A673 (cell line): ENCODE measurements around the gene ZNF483. TPM values are rescaled to one million over a fixed set of nuclear protein-coding genes. Genes with fewer than 3 reads are reported as not detected.

ENCODE experiments used
- Bru-seq: library from RNA; stranded (reverse); fragments of 400-500 nt; gene quantifications from one replicate; lab custom pipeline; 2021; lab: Mats Ljungman, UMichigan
- BruChase-seq, 2 experiments: library from RNA; stranded (reverse); fragments of 400-500 nt; gene quantifications; one replicate each; lab custom pipeline; 2021; lab: Mats Ljungman, UMichigan
- BruUV-seq: library from RNA; stranded (reverse); fragments of 400-500 nt; replicated peaks from 2 replicates; lab custom pipeline; 2021; lab: Mats Ljungman, UMichigan
- CTCF ChIA-PET: fragments of 300-600 bp; sonication (Branson Sonifier 250); formaldehyde crosslinking; loops from one replicate; lab custom pipeline; 2022; ENCODE audit warnings: antibody characterized with exemption; lab: Charles Lee
- POLR2A ChIA-PET: fragments of 300-600 bp; sonication (Branson Sonifier 250); formaldehyde crosslinking; loops from one replicate; lab custom pipeline; 2022; ENCODE audit warnings: antibody characterized with exemption; ENCODE audit not compliant: low non-redundant PET; lab: Charles Lee
- DNase-seq: peaks from one replicate; pipeline ENCODE4 v3.0.0-alpha.2; 2015; ENCODE audit warnings: low spot score
- H3K27ac ChIP-seq: fragments of 200-600 bp; sonication (generic); 2 replicates; pipeline ENCODE4 v1.5.1; 2016; ENCODE audit warnings: mixed run types, low read depth, mild to moderate bottlenecking, mixed read lengths, antibody characterized with exemption, low read length; ENCODE audit not compliant: poor library complexity, severe bottlenecking
- H3K27me3 ChIP-seq: fragments of 200-600 bp; sonication (generic); replicated peaks from 2 replicates; pipeline ENCODE4 v1.6.1; 2017; ENCODE audit warnings: mixed run types, low read depth, mild to moderate bottlenecking, mixed read lengths, antibody characterized with exemption, low read length; ENCODE audit not compliant: insufficient read depth, poor library complexity
- H3K36me3 ChIP-seq: fragments of 200-600 bp; sonication (generic); 2 replicates; pipeline ENCODE4 v1.6.1; 2016; ENCODE audit warnings: mixed run types, mild to moderate bottlenecking, mixed read lengths, antibody characterized with exemption, low read length; ENCODE audit not compliant: insufficient read depth, poor library complexity, severe bottlenecking
- H3K4me1 ChIP-seq: fragments of 200-600 bp; sonication (generic); 2 replicates; pipeline ENCODE4 v1.6.1; 2017; ENCODE audit warnings: mixed run types, mild to moderate bottlenecking, mixed read lengths, antibody characterized with exemption, low read length; ENCODE audit not compliant: insufficient read depth, poor library complexity, severe bottlenecking
- H3K4me3 ChIP-seq: fragments of 200-600 bp; sonication (generic); 2 replicates; pipeline ENCODE4 v1.5.1; 2016; ENCODE audit warnings: low read depth, mixed run types, mild to moderate bottlenecking, mixed read lengths, low read length; ENCODE audit not compliant: poor library complexity, severe bottlenecking
- H3K9me3 ChIP-seq: fragments of 200-600 bp; sonication (generic); 2 replicates; pipeline ENCODE4 v1.6.1; 2016; ENCODE audit warnings: mixed run types, low read depth, mild to moderate bottlenecking, mixed read lengths, antibody characterized with exemption, low read length; ENCODE audit not compliant: poor library complexity, severe bottlenecking
- CTCF ChIP-seq: fragments of 300-800, 200-600 bp; sonication (generic); conservative IDR thresholded peaks from 2 replicates; pipeline ENCODE4 v1.5.1; 2017; ENCODE audit warnings: low read depth, mild to moderate bottlenecking, antibody characterized with exemption, low read length, moderate library complexity, mixed read lengths
- EZH2 ChIP-seq: fragments of 200-600 bp; sonication (generic); IDR thresholded peaks from 2 replicates; pipeline ENCODE4 v1.6.1; 2017; ENCODE audit warnings: borderline replicate concordance, low read depth, mild to moderate bottlenecking, mixed read lengths, antibody characterized with exemption, low read length; ENCODE audit not compliant: poor library complexity, severe bottlenecking
- intact Hi-C: fragments of 100-400 bp; cut with micrococcal nuclease; formaldehyde crosslinking; loops from one replicate; pipeline ENCODE4 v1.10.0; 2022; ENCODE audit not compliant: unreplicated experiment
- long read RNA-seq: library from polyadenylated mRNA; stranded (forward); transcript quantifications from one replicate; pipeline ENCODE4 v2.0.0, GENCODE V29; 2022
- total RNA-seq: library from RNA; stranded (reverse); gene quantifications from 2 replicates; pipeline ENCODE4 v1.2.3, GENCODE V29; 2021

Gene ZNF483
- total RNA-seq: 3.4 and 4.4 TPM in 2 replicates
- percentile 44 among the genes with signal in this experiment for Bru-seq, nascent RNA
- BruChase-seq, experiment 1, labeled RNA remaining after a 2-hour chase: percentile 67 among the genes with signal in this experiment
- BruChase-seq, experiment 2, labeled RNA remaining after a 6-hour chase: percentile 60 among the genes with signal in this experiment
- long read RNA-seq, partial matches to known transcripts: 0 of 5 reads
- long read RNA-seq, other reads (novel, unspliced or antisense): 5 of 5 reads

GRCh38 chr9:111525056-111525977 is at the start of gene ZNF483:
Gene ZNF483, plus strand, starts transcription at chr9:111525179. Its CDS starts 2,217 bp downstream, at chr9:111527396.
- H3K4me3 ChIP-seq: peak within 1 kb of the TSS; percentile 57
- CTCF ChIA-PET: no interaction called here
- POLR2A ChIA-PET: interaction anchor here (0.7 kb wide), 1 partner anchor 571 kb away, joined by 4 read pairs; no protein-coding TSS in a partner anchor
- intact Hi-C loops: no loop called here
- H3K9me3 ChIP-seq: no peaks in the 10 kb centered on the region
- DNase-seq: peak; percentile 84
- BruUV-seq: no TSS peak
- peaks cover 4% of the 10 kb centered on the region for H3K27me3 ChIP-seq
- H3K36me3 ChIP-seq: no peaks in the 10 kb centered on the region
- H3K27ac ChIP-seq: no peak within 1 kb of the TSS
- peaks cover 17% of the 10 kb centered on the region for H3K4me1 ChIP-seq
- no peak for TF ChIP-seq CTCF
- no peak for TF ChIP-seq EZH2

- Histone ChIP-seq H3K4me1 (peaks cover 9% of the 10 kb centered on the region), H3K9me3 (no peaks in the 10 kb centered on the region), H3K27me3 (no peaks in the 10 kb centered on the region), H3K27ac (no peak overlapping the region), H3K36me3 (no peaks in the 10 kb centered on the region), H3K4me3 (no peak overlapping the region)
- no peak for DNase-seq
- BruUV-seq: no TSS peak
- TF ChIP-seq CTCF: no peak
- no peak for TF ChIP-seq EZH2
- POLR2A ChIA-PET: no interaction called here
- intact Hi-C loops: no loop called here
- CTCF ChIA-PET: no interaction called here
Measured at GRCh38 chr9:111475195-111475594, 49.8 kb upstream of the ZNF483 start.

GRCh38 chr9:111477677-111478076 is 47.3 kb upstream of the ZNF483 start:
- no peak for TF ChIP-seq EZH2
- no peak for TF ChIP-seq CTCF
- peaks cover 12% of the 10 kb centered on the region for H3K4me1 ChIP-seq
- CTCF ChIA-PET: no interaction called here
- no peaks in the 10 kb centered on the region for H3K27me3 ChIP-seq
- intact Hi-C loops: no loop called here
- no peak overlapping the region for H3K27ac ChIP-seq
- H3K4me3 ChIP-seq: no peak overlapping the region
- POLR2A ChIA-PET: interaction anchor here (0.6 kb wide), 1 partner anchor 25 kb away, joined by 7 read pairs; no protein-coding TSS in a partner anchor
- no TSS peak for BruUV-seq
- DNase-seq: no peak
- no peaks in the 10 kb centered on the region for H3K9me3 ChIP-seq
- H3K36me3 ChIP-seq: no peaks in the 10 kb centered on the region
